GM18517 (cell line): ENCODE data around the gene KIAA1958.

Experiments used
- ATAC-seq: cut with Tn5 transposase; IDR thresholded peaks from one replicate; pipeline ENCODE4 v1.9.1; 2021; ENCODE audit warnings: mild to moderate bottlenecking, moderate library complexity; ENCODE audit not compliant: unreplicated experiment

The KIAA1958 gene

DNA sequence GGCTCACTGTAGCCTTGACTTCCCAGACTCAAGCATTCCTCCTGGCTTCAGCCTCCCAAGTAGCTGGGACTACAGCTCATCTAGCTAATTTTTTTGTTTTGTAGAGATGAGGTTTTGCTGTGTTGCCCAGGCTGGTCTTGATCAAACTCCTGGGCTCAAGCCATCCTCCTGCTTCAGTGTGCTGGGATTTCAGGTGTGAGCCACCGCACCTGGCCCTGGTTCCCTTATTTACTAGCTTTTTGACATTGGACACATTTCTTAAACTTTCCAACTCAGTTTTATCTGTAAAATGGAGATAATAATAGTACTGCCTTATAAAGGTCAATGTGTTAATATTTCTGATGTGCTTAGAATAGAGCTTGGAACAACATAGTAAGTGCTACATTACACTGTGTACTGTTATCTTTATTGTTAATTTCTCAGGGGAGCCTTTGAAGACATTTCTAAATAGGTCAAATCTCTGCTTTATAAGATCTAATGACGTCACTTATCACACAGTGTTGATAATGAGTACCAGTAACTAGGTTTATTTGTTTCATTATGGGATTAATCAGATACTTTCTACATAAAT lies 66.7 kb downstream of the KIAA1958 start:
- ATAC-seq = no peak

DNA sequence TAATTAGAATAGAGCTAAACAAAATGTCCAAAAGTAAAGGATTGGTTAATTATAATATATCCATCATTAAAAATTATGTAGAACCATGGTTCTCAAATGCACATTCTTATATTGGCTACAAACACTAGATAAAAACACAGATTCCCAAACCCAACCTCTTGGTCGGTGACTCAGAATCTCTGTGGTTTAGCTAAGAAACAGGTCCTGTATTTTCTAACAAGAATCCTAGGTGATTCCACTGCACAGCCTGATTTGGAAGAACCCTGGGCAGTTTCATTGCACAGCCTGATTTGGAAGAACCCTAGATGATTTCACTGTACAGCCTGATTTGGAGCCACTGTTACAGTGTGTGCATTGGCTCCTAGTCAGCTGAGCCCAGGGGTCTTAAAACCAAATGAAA lies 67.9 kb downstream of the KIAA1958 start:
- no peak for ATAC-seq

DNA sequence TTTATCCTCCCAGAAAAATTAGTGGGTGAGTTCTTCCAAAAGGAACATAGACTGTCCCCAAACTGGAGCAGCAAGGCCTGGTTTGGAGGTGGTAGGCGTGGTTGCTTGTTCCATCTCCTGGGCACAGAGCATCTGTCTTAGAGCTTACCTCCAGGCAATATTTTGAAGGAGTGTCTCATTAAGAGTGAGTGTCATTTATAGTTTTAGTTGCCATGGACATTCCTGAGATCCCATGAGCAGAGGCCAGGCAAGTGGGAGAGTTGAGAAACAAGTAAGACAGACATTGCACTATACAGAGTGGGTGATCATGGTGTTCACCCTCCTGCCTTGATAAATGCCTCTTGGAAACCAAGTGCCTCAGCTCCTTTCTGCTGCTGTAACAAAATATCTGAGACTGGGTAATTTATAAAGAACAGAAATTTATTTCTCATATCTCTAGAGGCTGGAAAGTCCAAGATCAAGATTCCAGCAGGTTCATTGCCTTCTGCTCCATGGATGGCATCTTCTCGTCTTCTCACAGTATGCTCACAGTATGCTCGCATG lies 68.5 kb downstream of the KIAA1958 start:
- ATAC-seq = no peak

DNA sequence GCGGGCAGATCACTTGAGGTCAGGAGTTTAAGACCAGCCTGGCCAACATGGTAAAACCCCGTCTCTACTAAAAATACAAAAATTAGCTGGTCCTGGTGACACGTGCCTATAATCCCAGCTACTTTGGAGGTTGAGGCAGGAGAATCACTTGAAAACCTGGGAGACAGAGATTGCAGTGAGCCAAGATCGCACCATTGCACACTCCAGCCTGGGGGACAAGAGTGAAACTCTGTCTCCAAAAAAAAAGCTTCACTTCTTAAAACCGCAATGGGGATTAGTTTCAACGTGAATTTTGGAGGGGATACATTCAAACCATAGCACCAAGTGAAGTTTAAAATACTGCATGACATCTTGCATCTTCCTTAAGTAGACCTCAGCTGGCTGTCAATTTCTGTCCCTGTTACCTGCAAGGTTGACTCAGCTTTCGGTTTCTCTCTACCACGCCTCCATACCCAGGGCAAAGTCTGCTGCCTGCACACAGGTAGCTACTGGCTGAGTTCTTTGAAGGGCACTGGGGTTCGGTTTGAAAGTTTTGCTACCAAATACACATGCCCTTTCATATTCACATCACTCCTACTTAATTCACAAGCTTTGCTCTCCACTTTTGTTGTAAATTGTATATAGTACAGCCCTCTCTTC lies 69.3 kb downstream of the KIAA1958 start:
- ATAC-seq = no peak

DNA sequence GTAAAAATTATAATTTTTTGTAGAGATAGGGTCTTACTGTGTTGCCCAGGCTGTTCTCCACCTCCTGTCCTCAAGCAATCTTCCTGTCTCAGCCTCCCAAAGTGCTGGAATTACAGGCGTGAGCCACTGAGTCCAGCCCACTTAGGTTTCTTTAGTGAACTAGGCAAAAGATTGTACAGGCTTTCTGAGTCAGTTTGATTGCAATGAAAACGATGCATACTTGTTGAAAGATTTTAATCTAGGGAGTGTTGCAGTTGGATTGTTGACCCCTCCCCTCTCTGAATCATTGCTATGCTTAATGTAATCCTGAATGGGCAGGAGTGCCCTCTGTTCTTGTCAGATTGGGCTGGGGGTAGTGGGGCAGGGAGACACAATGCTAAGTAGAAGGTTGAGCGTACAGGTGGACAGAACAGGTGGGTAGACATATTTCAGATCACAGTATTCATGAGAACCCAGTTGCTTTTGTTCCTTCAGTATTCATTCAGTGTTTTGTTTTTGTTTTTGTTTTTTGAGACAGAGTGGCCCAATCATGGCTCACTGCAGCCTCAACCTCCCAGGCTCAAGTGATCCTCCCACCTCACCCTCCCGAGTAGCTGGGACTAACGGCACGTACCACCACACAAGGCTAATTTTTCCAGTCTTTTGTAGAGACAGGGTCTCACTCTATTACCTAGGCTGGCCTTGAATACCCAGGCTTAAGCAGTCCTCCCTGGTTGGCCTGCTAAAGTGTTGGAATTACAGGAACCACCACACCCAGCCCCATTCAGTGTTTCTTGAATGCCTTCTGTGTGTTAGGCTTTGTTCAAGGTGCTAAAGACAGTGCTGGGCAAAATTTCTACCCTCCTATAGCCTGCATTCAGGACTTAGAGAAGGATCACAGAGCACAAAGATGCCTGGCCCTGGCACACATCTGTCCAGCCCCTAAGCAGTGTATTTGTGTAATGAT lies 70.1 kb downstream of the KIAA1958 start:
- no peak for ATAC-seq

DNA sequence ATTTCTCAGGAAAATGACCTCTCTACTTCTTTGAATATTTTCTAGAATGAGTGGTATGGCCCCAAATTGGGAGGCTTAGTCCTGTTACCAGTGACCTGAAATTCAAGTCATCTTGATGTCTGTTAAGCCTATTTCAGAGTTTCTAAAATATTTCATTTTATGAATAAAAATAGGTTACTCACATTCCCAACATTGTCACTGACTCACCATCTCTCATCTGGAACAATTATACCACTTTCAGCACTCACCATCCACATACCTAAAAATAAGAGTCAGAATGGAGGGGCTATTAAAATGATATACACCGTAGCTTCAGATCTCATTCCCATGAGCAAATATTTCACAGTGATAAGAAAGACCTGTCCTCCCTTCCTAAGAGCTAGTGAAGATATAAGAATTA lies 71.8 kb downstream of the KIAA1958 start:
- ATAC-seq = no peak

DNA sequence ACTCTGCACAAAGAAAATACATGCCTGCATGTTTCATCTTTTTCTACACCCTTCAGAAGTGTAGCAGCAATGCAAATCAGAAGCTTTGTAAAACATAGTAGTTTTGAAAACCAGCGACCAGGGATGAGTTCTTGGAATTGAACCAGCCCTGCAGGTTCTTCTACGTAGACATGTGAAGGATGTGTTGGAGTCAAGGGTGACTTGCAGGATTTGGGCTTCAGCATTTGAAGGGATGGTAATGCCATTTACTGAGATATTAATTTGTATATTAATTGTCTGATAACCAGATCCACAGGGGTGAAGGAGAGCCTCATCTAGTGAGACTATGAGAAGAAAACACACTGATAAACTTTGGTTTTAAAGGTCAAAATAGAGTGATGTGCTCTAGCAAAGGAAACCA lies 72.4 kb downstream of the KIAA1958 start:
- no peak for ATAC-seq

DNA sequence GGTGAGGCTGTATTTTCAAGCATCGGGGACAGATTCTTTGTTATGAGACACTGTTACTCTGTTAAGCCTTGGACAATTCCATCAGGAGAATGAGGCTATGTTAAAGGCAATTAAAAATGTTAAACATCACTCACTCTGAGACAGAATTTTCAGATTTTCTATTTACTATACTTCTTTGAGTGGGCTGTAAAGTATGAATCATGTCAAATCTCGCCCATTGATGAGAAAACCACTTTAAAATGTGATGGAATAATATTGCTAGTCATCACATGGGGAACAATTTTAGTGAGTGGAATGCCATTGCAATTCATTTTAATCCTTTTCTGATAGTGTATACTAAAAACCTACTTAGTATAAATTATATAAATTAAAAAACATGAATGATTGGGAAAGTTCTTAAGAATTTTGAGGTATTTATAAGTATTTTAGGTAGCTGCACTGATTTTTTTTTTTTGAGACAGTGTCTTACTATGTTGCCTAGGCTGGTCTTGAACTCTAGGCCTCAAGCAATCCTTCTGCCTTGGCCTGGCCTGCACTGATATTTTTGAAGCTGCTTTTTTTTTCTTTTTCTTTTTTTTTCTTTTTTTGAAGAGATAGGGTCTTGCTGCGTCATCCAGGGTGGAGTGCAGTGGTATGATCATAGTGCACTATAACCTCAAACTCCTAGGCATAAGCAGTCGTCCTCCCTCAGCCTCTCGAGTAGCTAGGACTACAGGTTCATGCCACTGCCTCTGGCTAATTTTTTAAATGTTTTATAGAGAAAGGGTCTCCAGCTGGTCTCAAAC lies 73.2 kb downstream of the KIAA1958 start:
- no peak for ATAC-seq

DNA sequence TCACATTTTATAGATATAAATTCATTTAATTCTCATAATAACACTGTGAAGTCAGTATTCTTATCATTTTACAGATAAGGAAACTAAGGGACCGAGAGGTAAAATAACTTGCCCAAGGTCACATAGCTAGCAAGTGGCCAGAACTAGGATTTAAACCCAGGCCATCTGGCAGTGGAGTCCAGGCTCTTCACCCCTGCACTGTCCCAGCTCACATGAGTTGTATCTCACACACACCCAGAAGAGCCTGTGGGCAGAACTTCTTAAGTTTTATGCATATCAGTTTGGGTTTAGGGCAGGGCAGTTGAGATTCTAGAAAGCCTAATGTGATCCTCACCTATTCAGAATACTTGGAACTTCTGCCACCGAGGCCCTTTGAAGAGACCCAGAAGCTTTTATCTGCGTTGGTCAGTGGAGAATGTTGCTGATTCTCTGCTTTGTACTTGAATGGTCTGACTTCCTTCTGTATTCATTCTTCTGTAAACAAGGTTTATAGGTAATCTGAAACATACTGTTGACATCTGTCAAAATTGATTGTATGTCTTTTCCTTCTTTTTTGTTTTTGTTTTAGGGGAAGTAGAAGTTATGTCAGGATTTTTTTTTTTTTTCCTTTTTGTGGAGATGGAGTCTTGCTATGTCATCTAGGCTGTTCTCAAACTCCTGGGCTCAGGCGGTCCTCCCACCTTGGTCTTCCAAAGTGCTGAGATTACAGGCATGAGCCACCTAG lies 75.8 kb downstream of the KIAA1958 start:
- ATAC-seq = no peak

DNA sequence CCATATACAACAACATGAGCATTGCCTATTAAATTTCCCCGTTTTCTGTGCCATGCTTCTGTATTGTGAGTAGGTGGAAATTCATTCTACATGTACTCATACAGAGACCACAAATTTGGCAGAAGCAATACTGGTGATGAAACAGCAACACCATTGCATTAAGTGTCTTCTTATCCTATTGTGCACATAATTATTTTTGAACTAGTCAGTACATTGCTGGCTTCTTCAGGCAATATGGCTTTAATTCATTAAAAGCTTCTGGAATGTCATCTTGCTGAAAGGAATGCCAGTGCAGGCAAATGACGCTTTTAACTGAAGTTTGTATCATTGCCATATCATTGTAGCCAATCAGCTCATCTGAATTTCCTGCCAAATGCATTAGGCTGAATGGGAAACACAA lies 82.6 kb downstream of the KIAA1958 start:
- ATAC-seq = no peak

DNA sequence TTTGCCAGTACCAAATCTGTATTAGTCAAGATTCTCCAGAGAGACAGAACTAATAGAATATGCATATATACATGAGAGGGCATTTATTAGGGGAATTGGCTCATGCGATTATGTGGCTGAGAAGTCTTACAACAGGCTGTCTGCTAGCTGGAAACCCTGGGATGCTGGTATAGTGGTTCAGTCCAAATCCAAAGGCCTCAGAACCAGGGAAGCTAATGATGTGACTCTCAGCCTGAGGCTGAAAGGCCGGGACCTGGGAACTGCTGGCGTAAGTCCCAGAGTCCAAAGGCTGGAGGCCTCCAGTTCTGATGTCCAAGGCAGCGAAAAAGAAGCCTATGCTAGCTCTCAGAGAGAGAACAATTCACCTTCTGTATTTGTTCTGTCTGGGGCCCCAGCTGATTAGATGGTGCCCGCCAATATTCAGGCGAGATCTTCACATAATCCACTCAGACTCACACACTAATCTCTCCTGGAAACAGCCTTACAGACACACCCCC lies 84.1 kb downstream of the KIAA1958 start:
- no peak for ATAC-seq

DNA sequence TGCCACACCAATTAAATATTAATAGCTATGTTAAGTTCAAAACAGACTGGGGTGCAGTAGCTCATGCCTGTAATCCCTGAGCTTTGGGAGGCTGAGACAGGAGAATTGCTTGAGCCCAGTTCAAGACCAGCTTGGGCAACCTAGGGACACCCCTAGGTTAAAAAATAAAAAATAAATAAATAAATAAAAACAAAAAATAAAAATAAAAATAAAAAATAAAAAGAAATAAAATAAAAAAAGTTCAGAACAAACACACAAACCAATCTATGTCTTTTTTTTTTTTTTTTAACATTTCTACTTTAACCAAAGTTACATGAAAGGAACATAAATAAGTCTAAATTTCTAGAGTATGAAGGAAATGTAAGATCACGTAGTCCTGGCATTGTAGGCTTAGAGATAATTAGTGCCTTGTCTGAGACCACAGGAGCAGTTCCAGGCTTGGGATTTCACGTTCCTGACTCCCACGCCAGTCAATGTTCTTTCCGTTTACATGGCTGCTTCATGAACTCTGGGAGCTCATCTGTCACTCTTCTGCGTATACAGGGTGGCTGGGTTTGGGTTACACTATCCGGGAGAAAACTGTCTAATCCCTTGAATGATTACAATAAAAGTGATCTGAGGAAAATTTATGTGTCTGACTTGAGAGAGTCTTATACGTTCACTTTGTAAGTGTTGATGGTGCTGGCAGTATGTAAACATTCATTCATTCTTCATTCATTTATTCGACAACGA lies 85.2 kb downstream of the KIAA1958 start:
- no peak for ATAC-seq

DNA sequence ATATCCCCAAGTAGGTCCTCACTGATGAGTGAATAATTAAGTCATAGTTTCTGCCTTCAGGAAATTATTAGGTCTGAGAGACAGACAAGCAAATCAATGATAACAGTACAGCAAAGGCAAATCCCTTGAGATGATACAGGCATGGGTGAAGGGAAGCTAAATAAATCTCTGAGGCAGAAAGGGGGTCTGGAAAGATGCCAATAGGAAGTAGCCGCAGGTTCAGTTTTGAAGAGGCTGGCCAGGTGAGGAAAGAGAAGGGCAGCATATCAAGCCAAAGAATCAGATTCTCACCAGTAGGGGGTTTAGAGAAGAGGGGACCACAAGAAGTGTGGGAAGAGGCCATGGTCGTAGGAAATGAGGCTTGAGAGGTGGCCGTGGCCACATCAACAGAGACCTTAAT lies 85.8 kb downstream of the KIAA1958 start:
- no peak for ATAC-seq

DNA sequence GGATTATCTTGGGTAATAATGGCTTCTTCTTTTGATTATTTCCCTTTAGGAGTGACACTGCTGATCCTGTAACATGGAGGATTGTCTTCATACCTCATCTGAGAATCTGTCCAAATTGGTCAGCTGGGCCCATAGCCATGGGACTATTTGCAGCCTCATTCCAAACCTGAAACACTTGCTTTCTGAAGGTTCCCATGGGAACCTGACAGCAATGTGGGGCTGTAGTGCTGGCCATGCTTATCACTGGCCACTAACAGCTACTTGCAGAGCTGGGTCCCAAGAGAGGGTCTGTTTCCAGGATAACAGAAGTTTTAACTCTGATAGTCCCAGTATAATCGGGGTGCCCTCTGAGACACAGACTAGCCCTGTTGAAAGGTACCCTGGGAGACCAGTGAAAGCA lies 87.4 kb downstream of the KIAA1958 start:
- ATAC-seq = no peak

DNA sequence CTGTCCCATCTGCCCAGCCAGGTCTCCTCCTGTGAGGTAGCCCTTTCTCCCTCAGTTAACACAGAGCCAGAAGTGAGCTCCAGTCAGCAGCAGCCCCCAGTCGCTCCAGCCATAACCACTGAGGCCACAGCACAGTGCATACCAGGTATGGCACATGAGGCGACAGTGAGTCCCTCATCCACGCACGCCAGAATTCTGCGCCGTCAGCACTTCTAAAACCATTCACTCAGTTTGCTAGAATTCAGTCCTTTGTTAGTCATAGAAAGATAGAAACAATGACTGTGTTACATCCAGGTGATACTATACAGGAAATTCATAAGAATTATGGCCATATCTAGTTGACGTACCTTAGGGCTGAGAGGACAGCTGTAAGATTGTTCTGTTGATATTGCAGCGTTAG lies 88.5 kb downstream of the KIAA1958 start:
- ATAC-seq = no peak

DNA sequence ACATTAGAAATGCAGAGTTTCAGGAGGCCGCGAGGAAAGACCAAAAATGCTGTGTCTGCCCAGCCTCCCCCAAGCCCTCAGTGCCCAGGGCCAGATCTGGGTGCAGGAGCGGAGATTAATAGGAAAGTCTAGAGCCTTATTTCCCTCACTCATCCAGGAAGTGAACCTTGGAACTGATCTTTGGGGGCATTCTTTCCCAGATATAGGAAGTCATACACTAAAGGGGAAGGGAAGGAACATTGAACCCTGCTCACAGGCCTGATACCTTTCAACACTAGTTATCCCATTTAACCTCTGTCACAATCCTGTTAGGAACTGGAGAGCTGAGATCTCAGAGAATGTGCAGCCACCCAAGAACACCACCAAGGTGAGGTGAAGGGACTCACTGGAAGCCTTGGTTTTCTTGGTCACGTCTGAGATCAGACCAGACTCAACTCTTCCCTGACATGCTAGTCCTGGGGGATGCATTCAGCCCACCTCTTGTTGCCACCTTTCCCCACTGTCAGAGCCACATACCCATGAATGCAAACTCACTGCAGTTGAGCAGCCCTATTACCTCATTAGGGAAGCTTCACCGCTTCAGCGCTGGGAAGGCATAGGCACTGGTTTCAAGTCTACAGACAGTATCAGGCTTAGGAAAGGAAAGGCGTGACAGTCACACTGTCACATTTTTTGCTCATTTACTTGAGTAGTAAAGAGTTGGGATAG lies 95.0 kb downstream of the KIAA1958 start:
- ATAC-seq = no peak

DNA sequence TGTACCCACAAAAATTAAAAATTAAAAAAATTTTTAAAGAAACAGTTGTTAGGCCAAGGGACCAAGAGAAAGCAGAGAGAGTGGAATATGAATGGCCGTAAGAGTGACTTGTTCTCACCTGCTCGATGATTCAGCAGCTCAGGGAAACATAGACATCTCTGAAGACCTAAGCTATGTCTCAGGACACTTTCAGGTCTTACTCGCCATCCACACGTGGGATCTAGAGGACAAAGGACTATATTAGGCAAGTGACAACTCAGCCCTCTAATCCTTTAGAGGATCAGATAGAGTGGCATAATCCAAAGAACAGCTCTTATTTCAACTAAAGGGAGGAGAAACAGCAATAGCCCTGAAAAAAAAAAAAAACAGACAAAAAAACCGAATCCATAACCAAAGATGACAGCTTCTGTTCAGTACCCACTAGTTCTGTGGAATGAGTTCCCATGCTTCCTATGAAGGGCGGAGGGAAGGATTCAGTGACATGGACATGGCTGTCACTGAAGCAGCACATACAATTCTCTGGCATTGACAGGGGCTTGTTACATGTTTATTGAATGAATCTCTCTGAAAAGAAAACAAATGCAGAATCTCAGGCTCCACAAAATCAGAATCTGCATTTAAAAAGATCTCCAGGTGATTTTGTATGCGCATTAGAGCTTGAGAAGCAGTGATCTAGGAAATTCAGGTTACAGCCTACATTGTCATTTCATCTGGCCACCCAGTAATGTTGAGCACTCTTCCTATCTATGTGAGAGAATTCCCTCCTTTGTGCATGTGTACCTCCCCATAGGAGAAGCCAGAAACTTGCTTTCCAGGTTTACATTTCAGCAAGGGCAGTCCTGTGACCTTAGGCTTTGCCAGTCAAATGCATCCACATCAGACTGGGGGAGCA lies 96.0 kb downstream of the KIAA1958 start:
- no peak for ATAC-seq
